Activated CD8-positive, alpha-beta memory T cell treated with anti-CD3 and anti-CD28 coated beads for 36 hours (primary cell): Measurements from ENCODE around the gene NRARP. TPM values are rescaled to one million over a fixed set of nuclear protein-coding genes. Genes with fewer than 3 reads are reported as not detected.

Experiments
- CTCF ChIA-PET: fragments of 350-600 bp; sonication (Branson Sonifier 250); formaldehyde crosslinking; loops from one replicate; lab custom pipeline; 2021; ENCODE audit warnings: antibody characterized with exemption; lab: Charles Lee
- POLR2A ChIA-PET: fragments of 350-600 bp; sonication (Branson Sonifier 250); formaldehyde crosslinking; loops from one replicate; lab custom pipeline; 2021; ENCODE audit warnings: antibody characterized with exemption; lab: Charles Lee
- total RNA-seq, 2 experiments: library from RNA; stranded (reverse); gene quantifications; one replicate each; pipeline ENCODE4 v1.2.3, GENCODE V29; 2021

NRARP gene
- total RNA-seq, 2 experiments from 2014 or later = 3.0 to 3.4 TPM

GRCh38 chr9:137325124-137325523 is 23.1 kb upstream of the NRARP start:
- ChIA-PET POLR2A (no interaction called here), CTCF (interaction anchor here (0.6 to 0.7 kb wide), 2 partner anchors 14 to 18 kb away, joined by 3 read pairs; no protein-coding TSS in a partner anchor)

- ChIA-PET CTCF (interaction anchor here (0.6 kb wide), 1 partner anchor 569 kb away, joined by 3 read pairs; no protein-coding TSS in a partner anchor), POLR2A (no interaction called here)
These were observed 21.7 kb upstream of the NRARP start for GRCh38 chr9:137323531-137324331.

GRCh38 chr9:137321726-137322361 is 19.8 kb upstream of the NRARP start:
- ChIA-PET CTCF (no interaction called here), POLR2A (no interaction called here)

GRCh38 chr9:137320555-137321384 is 18.7 kb upstream of the NRARP start:
- ChIA-PET POLR2A (no interaction called here), CTCF (interaction anchor here (0.8 kb wide), 1 partner anchor 102 kb away, joined by 3 read pairs; the partner anchor contains the start of gene EXD3)

GRCh38 chr9:137319739-137320551 is 17.9 kb upstream of the NRARP start:
- ChIA-PET POLR2A (no interaction called here), CTCF (interaction anchor here (0.8 kb wide), 1 partner anchor 103 kb away, joined by 3 read pairs; the partner anchor contains the start of gene EXD3)

- POLR2A ChIA-PET = no interaction called here
- CTCF ChIA-PET = no interaction called here
These were observed 17.1 kb upstream of the NRARP start for GRCh38 chr9:137319011-137319738.

- CTCF ChIA-PET = no interaction called here
- POLR2A ChIA-PET = no interaction called here
These were observed 16.5 kb upstream of the NRARP start for GRCh38 chr9:137318602-137319001.

- CTCF ChIA-PET = no interaction called here
- POLR2A ChIA-PET = no interaction called here
These were observed 15.8 kb upstream of the NRARP start for GRCh38 chr9:137317718-137318511.

GRCh38 chr9:137317021-137317717 is 15.1 kb upstream of the NRARP start:
- POLR2A ChIA-PET = no interaction called here
- CTCF ChIA-PET = no interaction called here

- CTCF ChIA-PET = interaction anchor here (0.7 kb wide), 1 partner anchor 364 kb away, joined by 3 read pairs; the partner anchor contains the start of gene LCN12
- POLR2A ChIA-PET = no interaction called here
These were observed 14.2 kb upstream of the NRARP start for GRCh38 chr9:137316012-137316981.

GRCh38 chr9:137315581-137316011 is 13.5 kb upstream of the NRARP start:
- ChIA-PET CTCF (no interaction called here), POLR2A (no interaction called here)

GRCh38 chr9:137314561-137315560 is 12.8 kb upstream of the NRARP start:
- ChIA-PET POLR2A (no interaction called here), CTCF (no interaction called here)

GRCh38 chr9:137313956-137314560 is 12.0 kb upstream of the NRARP start:
- ChIA-PET POLR2A (no interaction called here), CTCF (no interaction called here)

GRCh38 chr9:137313326-137313936 is 11.4 kb upstream of the NRARP start:
- CTCF ChIA-PET = no interaction called here

More at GRCh38 chr9:137313326-137313936, 11.4 kb upstream of the NRARP start:
- POLR2A ChIA-PET = no interaction called here
